Peyer's patch (tissue), 4 donors: ENCODE results near the gene NANOG.

ENCODE experiments used
- POLR2A ChIP-seq, 2 donors: fragments of 450-650 bp; IDR thresholded peaks; one replicate each; pipeline ENCODE4 v1.5.1; 2017; ENCODE audit warnings: antibody characterized with exemption in 2 of 2, mild to moderate bottlenecking in 2 of 2, moderate library complexity in 2 of 2
- TF ChIP-seq, protein P1 (sequence below), 6 experiments: fragments of 450-650 bp in 4 of 6; fragments of 200-600 bp in 2 of 6; sonication (generic) in 1 of 6; IDR thresholded peaks; one replicate each; pipeline ENCODE4 v1.5.1; 2017 to 2019; ENCODE audit warnings: antibody characterized with exemption in 6 of 6, mild to moderate bottlenecking in 3 of 6, moderate library complexity in 1 of 6

DNA sequence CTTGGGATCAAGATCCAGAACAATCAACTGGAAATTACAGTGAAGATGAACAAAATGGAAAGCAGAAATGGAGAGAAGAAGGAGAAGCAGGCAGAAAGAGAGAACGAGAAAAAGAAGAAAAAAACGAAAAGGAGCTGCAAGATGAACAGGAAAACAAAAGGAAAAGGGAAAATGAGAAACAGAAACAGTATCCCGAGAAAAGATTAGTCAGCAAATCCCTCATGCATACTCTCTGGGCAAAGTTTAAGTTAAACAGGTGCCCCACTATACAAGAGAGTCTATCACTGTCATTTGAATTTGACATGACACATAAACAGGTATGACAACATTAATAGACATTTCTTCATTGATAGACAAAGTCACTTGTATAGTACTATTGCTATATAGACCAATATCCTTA is 19.2 kb upstream of the NANOG start:
- TF ChIP-seq, protein P1, sequence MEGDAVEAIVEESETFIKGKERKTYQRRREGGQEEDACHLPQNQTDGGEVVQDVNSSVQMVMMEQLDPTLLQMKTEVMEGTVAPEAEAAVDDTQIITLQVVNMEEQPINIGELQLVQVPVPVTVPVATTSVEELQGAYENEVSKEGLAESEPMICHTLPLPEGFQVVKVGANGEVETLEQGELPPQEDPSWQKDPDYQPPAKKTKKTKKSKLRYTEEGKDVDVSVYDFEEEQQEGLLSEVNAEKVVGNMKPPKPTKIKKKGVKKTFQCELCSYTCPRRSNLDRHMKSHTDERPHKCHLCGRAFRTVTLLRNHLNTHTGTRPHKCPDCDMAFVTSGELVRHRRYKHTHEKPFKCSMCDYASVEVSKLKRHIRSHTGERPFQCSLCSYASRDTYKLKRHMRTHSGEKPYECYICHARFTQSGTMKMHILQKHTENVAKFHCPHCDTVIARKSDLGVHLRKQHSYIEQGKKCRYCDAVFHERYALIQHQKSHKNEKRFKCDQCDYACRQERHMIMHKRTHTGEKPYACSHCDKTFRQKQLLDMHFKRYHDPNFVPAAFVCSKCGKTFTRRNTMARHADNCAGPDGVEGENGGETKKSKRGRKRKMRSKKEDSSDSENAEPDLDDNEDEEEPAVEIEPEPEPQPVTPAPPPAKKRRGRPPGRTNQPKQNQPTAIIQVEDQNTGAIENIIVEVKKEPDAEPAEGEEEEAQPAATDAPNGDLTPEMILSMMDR (IDR thresholded peaks at IDR 0.05): no peak
- no peak for TF ChIP-seq POLR2A (IDR thresholded peaks at IDR 0.05)
